ENCODE results near the gene LAX1. TPM values are rescaled to one million over a fixed set of nuclear protein-coding genes. Genes with fewer than 3 reads are reported as not detected.
"Not testable (repeated sequence)": the region's sequence is repeated elsewhere in the genome, so short reads cannot be mapped to it uniquely, and the experiment has no call there.

The LAX1 gene, protein sequence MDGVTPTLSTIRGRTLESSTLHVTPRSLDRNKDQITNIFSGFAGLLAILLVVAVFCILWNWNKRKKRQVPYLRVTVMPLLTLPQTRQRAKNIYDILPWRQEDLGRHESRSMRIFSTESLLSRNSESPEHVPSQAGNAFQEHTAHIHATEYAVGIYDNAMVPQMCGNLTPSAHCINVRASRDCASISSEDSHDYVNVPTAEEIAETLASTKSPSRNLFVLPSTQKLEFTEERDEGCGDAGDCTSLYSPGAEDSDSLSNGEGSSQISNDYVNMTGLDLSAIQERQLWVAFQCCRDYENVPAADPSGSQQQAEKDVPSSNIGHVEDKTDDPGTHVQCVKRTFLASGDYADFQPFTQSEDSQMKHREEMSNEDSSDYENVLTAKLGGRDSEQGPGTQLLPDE
- under 1 TPM; 0.14 to 0.90 (median 0.24) TPM for polyA plus RNA-seq

DNA sequence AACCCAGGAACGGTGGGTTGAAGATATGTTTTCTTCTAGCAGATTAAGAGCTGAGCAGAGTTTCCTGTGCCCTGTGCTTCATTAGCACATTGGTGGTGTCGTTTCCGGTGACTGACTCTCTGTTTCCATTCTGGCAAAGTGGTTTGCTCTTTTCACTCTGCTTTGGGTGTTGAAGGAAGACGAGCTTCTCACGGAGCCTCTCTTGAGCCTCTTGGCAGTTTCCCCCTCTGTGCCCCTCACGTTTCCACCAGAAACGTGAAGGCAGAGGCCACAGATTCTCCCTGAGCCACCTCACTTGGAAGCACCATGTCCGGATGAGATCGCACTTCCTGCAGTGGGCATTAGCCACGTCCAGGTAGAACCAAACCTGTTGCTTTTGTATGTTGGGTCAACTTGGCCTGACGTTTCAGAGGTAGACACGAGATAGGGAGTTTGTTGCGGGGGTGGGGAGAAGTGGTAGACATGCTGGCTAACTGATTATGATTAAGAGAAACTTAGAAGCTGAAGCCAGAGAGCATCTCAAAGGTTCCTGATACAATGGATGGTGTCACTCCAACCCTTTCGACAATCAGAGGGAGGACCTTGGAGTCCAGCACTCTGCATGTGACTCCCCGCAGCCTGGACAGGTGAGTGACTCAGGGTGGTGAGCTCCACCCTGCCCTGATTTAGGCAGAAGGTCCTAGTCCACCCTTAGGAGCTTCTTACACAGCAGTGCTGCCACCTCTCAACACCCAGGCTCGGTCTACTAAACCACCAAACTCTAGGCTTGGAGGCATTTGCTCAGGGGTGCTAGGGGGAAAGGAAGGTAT is at the start of gene LAX1:
Gene LAX1, plus strand, starts transcription at position 155 of the 809 bp plus-strand sequence. Its CDS starts 383 bp downstream, at position 538.
- WGBS, 3 donors = 65 to 66% (median 66%) methylated on average over 16 of the region's 16 CpGs
- no peak within 1 kb of the TSS for H3K27ac ChIP-seq (ENCODE audit: low read depth, low read length)

DNA sequence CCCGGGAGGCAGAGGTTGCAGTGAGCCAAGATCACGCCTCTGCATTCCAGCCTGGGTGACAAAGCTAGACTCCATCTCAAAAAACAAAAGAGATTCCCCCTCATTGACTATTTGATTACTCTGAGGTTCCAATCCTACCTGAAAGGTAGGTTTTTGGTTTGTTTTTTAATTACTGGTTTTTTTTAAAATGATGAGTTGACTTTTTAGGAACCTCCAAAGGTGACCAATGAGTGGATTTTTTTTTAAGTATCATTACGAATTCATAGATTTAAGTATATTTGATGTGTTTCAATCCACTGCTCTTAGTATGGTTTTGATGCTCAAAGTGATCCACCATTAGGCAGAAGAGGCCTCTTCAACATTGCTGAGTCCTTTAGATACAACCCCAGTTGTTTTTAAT is 47.9 kb upstream of the LAX1 start:
- WGBS, 3 donors = 78 to 99% (median 91%) methylated on average over 3 of the region's 3 CpGs
- H3K27ac ChIP-seq (ENCODE audit: low read depth, low read length) = no peak overlapping the region

DNA sequence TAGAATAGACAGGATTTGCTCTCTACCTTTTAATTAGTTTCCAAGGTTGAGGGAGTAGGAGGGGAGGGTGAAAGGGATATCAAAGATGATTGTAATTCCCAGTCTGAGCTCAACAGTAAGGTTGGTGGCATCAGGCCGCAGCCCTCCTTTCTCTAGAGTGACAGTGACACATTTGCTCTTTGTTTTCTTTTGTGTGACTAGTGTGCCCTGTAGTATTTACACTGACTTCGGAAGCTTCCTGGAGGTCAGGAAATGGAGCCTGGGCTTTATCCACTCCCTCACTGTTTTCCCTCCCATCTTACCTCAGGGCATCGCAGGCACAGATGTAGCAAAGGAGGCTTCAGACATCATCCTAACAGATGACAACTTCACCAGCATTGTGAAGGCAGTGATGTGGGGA is 44.7 kb upstream of the LAX1 start:
- H3K27ac ChIP-seq (ENCODE audit: low read depth, low read length) = no peak overlapping the region
- 77 to 90% (median 90%) methylated on average over 3 of the region's 3 CpGs for WGBS, 3 donors

DNA sequence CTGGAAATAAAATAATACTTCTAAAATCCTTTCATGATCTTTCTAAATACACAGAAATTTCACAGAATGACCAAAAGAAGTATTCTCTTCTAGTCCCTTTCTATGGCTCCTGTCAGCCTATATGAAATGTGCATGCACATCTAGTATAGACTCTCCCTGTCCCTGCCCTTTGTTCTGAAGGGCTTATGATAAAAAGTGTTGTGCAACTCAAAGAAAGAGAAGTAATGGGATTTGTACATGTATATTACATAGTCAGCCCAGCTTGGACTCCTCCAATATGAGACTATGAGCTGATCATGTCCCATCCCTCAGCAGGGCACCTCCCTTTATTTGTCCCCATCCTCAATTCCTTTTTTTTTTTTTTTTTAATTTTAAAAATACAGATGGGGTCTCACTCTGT is 42.1 kb upstream of the LAX1 start:
- no peak overlapping the region for H3K27ac ChIP-seq (ENCODE audit: low read depth, low read length)

DNA sequence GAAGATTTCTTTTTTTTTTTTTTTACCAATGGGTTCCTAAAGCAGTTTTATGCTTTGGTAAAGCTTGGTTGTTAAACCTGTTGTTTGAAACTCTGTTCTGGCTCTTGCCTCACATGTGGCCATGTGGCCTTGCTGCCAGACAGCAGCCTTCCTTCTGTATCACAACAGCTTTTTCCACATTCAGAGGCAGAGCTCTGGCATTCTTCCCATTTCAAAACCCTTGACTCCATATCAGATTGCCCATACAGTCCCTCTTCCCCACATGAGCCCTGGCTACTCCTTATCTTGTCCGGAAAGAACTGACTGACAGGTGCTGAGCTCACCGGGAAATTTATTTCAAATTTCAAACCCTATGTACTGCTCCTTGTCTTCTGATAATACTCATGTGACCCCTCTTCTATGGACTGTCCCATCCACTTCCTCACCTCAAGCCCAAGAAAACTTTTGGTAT is 38.5 kb upstream of the LAX1 start:
- no peak overlapping the region for H3K27ac ChIP-seq (ENCODE audit: low read depth, low read length)
- 67 to 92% (median 76%) methylated on average over 2 of the region's 2 CpGs for WGBS, 3 donors

DNA sequence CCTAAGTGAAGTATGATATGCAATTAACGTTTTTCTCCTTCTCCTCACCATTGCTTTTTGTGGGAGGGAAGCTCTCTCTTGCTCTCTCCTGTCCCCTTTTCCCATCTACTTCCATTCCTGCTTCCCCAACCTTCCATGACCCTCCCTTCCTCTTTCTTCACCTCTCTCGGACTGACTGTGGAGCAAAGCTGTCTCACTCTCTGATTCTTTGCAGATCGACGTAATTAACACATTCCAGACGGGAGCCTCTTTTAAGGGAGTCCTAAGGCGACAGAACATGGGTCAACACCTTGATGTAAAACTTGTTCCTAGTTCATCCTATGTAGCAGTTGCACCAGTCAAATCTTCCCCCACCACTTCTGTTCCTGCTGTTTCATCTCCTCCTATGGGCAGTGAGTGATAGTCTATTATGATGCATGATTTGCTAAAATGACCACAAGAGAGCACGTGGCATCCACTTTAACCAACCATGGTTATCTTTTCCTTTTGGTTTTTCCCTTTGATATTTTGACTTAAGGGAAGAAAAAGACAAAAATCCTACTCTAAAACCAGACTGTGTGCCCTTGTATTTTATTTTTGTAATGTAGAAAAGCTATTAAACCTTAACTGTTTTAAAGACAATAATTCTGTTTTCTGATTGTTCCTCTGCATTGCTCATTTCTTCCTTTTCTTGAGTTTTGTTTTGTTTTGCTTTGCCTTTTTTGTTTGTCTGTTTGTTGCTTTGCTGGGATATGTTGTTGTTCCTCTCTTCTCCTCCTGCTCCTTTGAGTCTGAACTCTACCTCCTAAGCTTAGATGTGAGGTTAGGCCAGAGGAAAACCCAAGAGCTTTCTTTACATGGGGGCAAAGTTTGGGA is 31.7 kb upstream of the LAX1 start:
- no peak overlapping the region for H3K27ac ChIP-seq (ENCODE audit: low read depth, low read length)
- 73 to 76% (median 76%) methylated on average over 7 of the region's 7 CpGs for WGBS, 3 donors

DNA sequence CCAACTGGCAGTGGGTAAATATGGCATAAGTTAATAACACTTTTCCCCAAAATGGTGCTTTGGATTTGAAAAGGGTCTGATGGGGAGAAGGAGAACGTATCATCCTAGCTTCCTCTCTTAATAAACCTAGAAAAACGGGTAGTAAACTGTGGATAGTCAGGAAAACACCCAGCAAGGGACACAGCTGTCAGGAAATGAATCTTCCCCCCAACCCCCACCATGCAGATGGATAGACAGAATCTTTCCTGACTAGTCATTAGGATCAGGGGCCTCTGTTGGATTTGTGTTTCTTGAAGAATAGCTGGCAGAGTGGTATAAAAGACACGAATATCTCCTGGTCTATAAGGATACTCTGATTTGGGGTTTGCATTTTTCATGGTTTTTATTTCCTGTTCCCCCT is 22.5 kb upstream of the LAX1 start:
- 52 to 82% (median 54%) methylated on average over 3 of the region's 3 CpGs for WGBS, 3 donors
- no peak overlapping the region for H3K27ac ChIP-seq (ENCODE audit: low read depth, low read length)

DNA sequence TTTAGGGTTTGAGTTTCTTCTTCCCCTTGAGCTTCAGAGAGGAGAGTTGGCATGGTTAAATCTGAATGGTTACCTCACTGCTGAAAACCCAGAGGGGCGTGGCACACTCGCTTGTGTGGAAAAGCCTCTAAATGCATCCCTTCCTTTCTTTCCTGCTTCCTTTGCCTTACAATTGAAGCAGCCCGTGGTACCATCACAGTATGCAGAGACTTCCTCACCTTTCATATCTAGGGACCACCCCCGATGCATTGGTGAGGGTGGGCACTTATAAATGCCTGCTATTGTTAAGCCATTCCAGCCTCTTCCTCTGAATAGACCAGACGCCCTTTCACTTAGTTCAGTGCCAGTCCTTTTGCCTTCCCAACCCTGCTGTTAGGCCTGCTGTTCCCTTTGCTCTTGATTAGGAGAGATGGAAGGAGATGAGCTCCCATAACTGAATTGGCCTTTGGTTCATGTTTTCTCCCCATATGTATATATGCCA is 21.9 kb upstream of the LAX1 start:
- no peak overlapping the region for H3K27ac ChIP-seq (ENCODE audit: low read depth, low read length)
- 50 to 77% (median 52%) methylated on average over 5 of the region's 5 CpGs for WGBS, 3 donors

DNA sequence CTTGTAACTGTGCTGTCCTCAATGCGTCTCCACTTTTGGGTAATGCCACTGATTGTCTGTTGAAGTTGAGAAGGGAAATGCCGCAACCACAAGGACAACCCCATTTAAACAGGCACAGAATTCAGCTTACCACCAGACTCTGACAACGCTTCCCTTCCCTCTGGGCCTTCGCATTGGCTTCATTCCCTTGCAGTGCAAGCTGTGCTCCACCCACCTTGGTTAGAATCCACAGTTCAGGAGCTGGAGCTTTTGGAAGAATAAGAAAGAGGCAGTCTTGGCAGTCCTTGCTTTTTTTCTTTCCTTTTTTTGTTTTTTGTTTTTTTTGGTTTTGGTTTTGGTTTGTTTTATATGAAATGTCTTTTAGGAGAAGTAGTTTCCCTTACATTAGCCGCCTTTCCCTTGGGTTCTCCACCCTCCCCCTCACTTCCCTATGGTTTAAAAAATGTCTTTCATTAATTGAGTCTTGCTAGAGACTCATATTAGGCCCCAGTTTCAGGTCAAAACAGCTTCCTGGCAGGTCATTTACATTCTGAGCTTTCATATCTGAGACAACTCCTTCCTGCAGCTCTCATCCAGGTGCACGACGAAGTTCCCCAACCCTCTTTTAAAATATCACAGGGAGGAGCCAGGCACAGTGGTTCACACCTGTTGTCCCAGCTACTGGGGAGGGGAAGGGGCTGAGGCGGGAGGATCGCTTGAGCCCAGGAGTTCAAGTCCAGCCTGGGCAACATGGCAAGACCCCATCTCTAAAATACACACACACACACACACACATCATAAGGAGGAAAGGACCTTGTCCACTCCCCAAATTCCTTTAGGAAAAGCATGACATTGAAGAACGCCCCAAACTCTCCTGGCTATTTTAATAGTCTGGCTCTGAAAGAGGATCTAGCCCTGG is 20.7 kb upstream of the LAX1 start:
- H3K27ac ChIP-seq (ENCODE audit: low read depth, low read length) = no peak overlapping the region
- 40 to 74% (median 48%) methylated on average over 10 of the region's 10 CpGs for WGBS, 3 donors

DNA sequence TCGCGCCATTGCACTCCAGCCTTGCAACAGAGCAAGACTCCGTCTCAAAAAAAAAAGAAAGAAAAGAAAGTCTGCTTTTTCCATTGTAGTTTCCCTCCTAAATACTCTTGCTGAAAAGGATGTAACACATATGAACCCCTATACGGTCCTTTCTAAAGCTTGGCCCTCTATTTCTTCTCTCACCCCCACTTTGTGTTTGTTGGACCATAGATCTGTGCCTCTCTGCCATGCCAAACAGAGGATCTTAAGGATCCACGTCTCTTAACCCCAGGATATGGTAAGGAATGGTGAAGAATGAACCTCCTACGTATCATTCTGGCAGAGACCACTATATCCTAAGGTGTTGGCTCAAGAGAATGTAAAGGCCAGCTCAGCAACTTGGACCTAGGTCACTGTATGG is 18.7 kb upstream of the LAX1 start:
- no peak overlapping the region for H3K27ac ChIP-seq (ENCODE audit: low read depth, low read length)
- WGBS, 3 donors = 96 to 97% (median 96%) methylated on average over 6 of the region's 6 CpGs

DNA sequence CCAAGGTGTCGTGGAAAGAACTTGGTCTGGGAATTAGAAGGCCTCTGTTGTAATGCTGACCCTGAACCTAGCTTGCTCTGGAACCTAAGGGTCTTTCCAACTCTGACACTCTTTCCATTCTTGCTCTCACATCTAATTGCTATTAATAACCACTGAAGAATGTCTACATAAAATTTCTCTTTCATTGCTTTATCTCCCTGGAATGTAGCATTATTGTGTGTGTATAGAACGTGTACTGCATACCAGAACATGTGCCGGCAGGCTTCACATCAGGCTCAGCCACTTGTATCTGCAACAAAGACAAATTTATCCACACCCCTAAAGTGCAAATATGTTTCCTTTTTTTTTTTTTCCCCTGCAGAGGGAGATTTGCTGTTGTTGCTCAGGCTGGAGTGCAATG is 13.9 kb upstream of the LAX1 start:
- 70 to 87% (median 87%) methylated on average over 3 of the region's 3 CpGs for WGBS, 3 donors
- H3K27ac ChIP-seq (ENCODE audit: low read depth, low read length) = no peak overlapping the region

DNA sequence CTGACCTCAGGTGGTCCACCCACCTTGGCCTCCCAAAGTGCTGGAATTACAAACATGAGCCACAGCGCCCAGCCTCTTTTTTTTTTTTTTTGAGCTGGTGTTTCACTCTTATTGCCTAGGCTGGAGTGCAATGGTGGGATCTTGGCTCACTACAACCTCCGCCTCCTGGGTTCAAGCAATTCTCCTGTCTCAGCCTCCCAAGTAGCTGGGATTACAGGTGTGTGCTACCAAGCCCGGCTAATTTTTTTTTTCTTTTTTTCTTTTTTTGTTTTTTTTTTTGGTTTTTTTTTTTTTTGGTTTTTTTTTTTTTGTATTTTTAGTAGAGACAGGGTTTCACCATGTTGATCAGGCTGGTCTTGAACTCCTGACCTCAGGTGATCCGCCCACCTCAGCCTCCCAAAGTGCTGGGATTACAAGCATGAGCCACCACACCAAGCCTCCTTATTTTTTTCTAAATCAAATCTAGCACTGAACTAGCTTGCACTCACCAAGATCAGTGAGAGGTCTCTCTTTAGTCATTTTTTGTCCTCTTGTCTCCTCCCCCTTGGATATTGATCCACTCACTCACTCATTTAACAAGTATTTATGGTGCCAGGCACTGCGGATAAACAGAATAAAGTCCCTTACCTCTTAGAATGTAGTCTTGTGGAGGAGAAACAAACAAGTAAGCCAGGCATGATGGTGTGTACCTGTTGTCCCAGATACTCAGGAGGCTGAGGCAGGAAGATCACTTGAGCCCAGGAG is 13.2 kb upstream of the LAX1 start:
- not testable (repeated sequence) for H3K27ac ChIP-seq (ENCODE audit: low read depth, low read length)
- WGBS, 3 donors = 82 to 95% (median 94%) methylated on average over 5 of the region's 5 CpGs

DNA sequence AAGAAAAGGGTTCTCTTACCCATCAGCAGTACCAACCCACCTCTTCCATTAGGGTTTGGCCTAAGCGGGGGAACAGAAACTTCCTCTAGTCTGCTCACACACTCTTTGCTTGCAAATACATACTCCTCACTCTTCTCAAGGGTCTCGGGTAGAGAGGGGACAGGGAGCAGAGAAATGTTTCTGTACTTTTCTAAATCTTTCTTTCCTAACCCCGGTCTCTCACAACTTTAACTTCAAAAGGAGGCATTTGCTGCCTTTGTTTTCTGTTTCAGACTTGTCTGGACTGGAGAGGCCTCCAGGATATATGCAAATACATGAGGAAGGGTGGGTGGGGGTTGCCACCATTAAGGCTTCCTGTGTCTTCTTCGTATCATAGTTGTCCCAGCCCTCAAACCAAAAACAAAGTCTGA is 10.5 kb upstream of the LAX1 start:
- WGBS, 3 donors = 78 to 86% (median 81%) methylated on average over 4 of the region's 4 CpGs
- no peak overlapping the region for H3K27ac ChIP-seq (ENCODE audit: low read depth, low read length)

DNA sequence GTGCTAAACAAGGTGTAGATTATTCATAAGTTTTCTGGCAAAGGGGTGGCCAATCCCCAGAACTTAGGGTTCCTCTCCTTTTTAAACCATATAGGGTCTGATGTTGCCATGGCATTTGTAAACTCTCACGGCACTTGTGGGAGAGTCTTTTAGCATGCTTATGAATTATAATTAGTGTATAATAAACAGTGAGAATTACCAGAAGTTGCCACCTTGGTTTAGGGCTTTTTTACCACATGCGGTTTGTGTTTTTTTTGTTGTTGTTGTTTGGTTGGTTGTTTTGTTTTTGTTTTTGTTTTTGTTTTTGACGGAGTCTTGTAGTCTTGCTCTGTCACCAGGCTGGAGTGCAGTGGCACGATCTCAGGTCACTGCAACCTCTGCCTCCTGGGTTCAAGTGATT is 8.9 kb upstream of the LAX1 start:
- no peak overlapping the region for H3K27ac ChIP-seq (ENCODE audit: low read depth, low read length)
- 77 to 91% (median 90%) methylated on average over 4 of the region's 4 CpGs for WGBS, 3 donors

DNA sequence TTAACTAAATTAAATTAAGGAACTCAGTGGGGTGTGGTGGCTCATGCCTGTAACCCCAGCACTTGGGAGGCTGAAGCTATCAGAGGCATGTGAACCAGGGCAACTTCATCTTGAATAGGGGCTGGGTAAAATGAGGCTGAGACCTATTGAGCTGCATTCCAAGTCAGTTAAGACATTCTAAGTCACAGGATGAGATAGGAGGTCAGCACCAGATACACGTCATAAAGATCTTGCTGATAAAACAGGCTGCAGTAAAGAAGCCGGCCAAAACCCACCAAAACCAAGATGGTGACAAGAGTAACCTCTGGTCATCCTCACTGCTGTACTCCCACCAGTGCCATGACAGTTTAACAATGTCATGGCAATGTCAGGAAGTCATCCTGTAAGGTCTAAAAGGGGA is 6.2 kb upstream of the LAX1 start:
- H3K27ac ChIP-seq (ENCODE audit: low read depth, low read length) = not testable (repeated sequence)
- 85 to 95% (median 88%) methylated on average over 2 of the region's 2 CpGs for WGBS, 3 donors

DNA sequence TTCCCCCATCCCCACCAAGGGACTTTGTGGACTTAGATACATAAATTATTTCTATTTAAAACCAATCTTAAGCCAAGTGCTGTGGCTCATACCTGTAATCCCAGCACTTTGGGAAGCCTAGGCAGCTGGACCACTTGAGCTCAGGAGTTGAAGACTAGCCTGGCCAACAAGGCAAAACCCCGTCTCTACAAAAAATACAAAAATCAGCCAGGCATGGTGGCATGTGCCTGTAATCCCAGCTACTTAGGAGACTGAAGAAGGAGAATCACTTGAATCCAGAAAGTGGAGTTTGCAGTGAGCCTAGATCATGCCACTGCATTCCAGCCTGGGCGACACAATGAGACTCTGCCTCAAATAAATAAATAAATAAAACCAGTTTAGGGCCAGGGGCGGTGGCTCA is 4.5 kb upstream of the LAX1 start:
- 91 to 99% (median 97%) methylated on average over 3 of the region's 3 CpGs for WGBS, 3 donors
- no peak overlapping the region for H3K27ac ChIP-seq (ENCODE audit: low read depth, low read length)

DNA sequence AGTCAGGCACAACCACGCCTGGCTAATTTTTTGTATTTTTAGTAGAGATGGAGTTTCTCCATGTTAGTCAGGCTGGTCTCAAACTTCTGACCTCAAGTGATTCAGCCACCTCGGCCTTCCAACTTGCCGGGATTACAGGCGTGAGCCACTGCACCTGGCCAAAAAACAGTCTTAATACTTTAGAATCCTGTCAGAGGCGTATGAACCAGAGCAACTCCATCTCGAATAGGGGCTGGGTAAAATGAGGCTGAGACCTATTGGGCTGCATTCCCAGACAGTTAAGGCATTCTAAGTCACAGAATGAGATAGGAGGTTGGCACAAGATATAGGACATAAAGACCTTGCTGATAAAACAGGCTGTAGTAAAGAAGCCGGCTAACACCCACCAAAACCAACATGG is 3.0 kb upstream of the LAX1 start:
- 80 to 88% (median 82%) methylated on average over 7 of the region's 7 CpGs for WGBS, 3 donors
- not testable (repeated sequence) for H3K27ac ChIP-seq (ENCODE audit: low read depth, low read length)
